DMS153 (cell line): ENCODE results near the gene CASP3.
"Not testable (repeated sequence)": the region's sequence is repeated elsewhere in the genome, so short reads cannot be mapped to it uniquely, and the experiment has no call there.

Experiments
- DNase-seq: peaks from one replicate; lab custom pipeline; 2025; lab: John Stamatoyannopoulos, UW

Gene CASP3

GRCh38 chr4:184635381-184635780 lies 13.9 kb downstream of the CASP3 start:
- no peak for DNase-seq

- no peak for DNase-seq
Observed at GRCh38 chr4:184632842-184633241, 16.4 kb downstream of the CASP3 start.

GRCh38 chr4:184628103-184628502 lies 21.1 kb downstream of the CASP3 start:
- no peak for DNase-seq

- DNase-seq: not testable (repeated sequence)
Observed at GRCh38 chr4:184625783-184626596, 23.3 kb downstream of the CASP3 start.

GRCh38 chr4:184624972-184625554 lies 24.2 kb downstream of the CASP3 start:
- no peak for DNase-seq

- DNase-seq: not testable (repeated sequence)
Observed at GRCh38 chr4:184624504-184624903, 24.7 kb downstream of the CASP3 start.

GRCh38 chr4:184621518-184621917 lies 27.7 kb downstream of the CASP3 start:
- no peak for DNase-seq

GRCh38 chr4:184620212-184620867 lies 28.9 kb downstream of the CASP3 start:
- no peak for DNase-seq

GRCh38 chr4:184617600-184618196 lies 31.5 kb downstream of the CASP3 start:
- DNase-seq: no peak

GRCh38 chr4:184616633-184617551 lies 32.4 kb downstream of the CASP3 start:
- DNase-seq: no peak

- DNase-seq: not testable (repeated sequence)
Observed at GRCh38 chr4:184616168-184616567, 33.1 kb downstream of the CASP3 start.

GRCh38 chr4:184614509-184614908 lies 34.7 kb downstream of the CASP3 start:
- no peak for DNase-seq

- no peak for DNase-seq
Observed at GRCh38 chr4:184613405-184613804, 35.8 kb downstream of the CASP3 start.

GRCh38 chr4:184612074-184612473 lies 37.2 kb downstream of the CASP3 start:
- DNase-seq: no peak

- DNase-seq: not testable (repeated sequence)
Observed at GRCh38 chr4:184607429-184607828, 41.8 kb downstream of the CASP3 start.

- not testable (repeated sequence) for DNase-seq
Observed at GRCh38 chr4:184602857-184603256, 46.4 kb downstream of the CASP3 start.

GRCh38 chr4:184600982-184601381 lies 48.3 kb downstream of the CASP3 start:
- not testable (repeated sequence) for DNase-seq

- DNase-seq: no peak
Observed at GRCh38 chr4:184599492-184600135, 49.6 kb downstream of the CASP3 start.

GRCh38 chr4:184598753-184599491 lies 50.3 kb downstream of the CASP3 start:
- no peak for DNase-seq

- no peak for DNase-seq
Observed at GRCh38 chr4:184596617-184597185, 52.5 kb downstream of the CASP3 start.
